HG02610 (cell line): ENCODE measurements around the gene FNDC5.
A peak's percentile ranks its signal among the peaks of the same experiment; 100 is the strongest.

Experiments used
- ATAC-seq: cut with Tn5 transposase; IDR thresholded peaks from one replicate; pipeline ENCODE4 v1.9.1; 2021; ENCODE audit warnings: mild to moderate bottlenecking, moderate library complexity; ENCODE audit not compliant: unreplicated experiment

Gene FNDC5

GRCh38 chr1:32817159-32817814 lies 53.4 kb downstream of the FNDC5 start, which contains the start of the genes S100PBP and YARS1:
Gene S100PBP, plus strand, starts transcription at chr1:32817653. Its CDS starts 8,447 bp downstream, at chr1:32826100.
Gene YARS1, minus strand, starts transcription at chr1:32817358. Its CDS starts 114 bp downstream, at chr1:32817244.
- peak; percentile 84 for ATAC-seq

GRCh38 chr1:32816676-32817158 lies 54.0 kb downstream of the FNDC5 start:
- peak; percentile 4 for ATAC-seq

GRCh38 chr1:32813941-32814739 lies 56.6 kb downstream of the FNDC5 start:
- ATAC-seq = no peak
